Fibroblast of skin of left biceps (primary cell): ENCODE measurements around the gene NCAPD2.
"Not testable (repeated sequence)": the region's sequence is repeated elsewhere in the genome, so short reads cannot be mapped to it uniquely, and the experiment has no call there.

Experiments
- DNase-seq, 2 experiments: peaks; one replicate each; pipeline ENCODE4 v3.0.0-alpha.2; 2013; ENCODE audit warnings: low read depth in 2 of 2

Gene NCAPD2

GRCh38 chr12:6465467-6466183, 28.3 kb upstream of the NCAPD2 start:
- DNase-seq: peak in 1 of 2 experiments; percentile 30

- no peak for DNase-seq
These were observed 27.7 kb upstream of the NCAPD2 start for GRCh38 chr12:6466184-6466573.

DNA sequence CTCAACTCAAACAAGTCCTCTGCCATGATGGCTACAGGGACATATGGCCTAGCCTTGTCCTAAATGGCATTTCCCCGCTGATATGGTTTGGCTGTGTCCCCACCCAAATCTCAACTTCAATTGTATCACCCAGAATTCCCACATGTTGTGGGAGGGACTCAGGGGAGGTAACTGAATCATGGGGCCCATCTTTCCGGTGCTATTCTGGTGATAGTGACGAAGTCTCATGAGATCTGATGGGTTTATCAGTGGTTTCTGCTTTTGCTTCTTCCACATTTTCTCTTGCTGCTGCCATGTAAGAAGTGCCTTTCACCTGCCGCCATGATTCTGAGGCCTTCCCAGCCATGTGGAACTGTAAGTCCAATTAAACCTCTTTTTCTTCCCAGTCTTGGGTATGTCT, 27.2 kb upstream of the NCAPD2 start:
- DNase-seq: not testable (repeated sequence)

- DNase-seq: not testable (repeated sequence)
These were observed 26.2 kb upstream of the NCAPD2 start for GRCh38 chr12:6467571-6468282.

- DNase-seq: no peak
These were observed 25.7 kb upstream of the NCAPD2 start for GRCh38 chr12:6468283-6468575.

- DNase-seq: no peak
These were observed 24.8 kb upstream of the NCAPD2 start for GRCh38 chr12:6469092-6469491.

DNA sequence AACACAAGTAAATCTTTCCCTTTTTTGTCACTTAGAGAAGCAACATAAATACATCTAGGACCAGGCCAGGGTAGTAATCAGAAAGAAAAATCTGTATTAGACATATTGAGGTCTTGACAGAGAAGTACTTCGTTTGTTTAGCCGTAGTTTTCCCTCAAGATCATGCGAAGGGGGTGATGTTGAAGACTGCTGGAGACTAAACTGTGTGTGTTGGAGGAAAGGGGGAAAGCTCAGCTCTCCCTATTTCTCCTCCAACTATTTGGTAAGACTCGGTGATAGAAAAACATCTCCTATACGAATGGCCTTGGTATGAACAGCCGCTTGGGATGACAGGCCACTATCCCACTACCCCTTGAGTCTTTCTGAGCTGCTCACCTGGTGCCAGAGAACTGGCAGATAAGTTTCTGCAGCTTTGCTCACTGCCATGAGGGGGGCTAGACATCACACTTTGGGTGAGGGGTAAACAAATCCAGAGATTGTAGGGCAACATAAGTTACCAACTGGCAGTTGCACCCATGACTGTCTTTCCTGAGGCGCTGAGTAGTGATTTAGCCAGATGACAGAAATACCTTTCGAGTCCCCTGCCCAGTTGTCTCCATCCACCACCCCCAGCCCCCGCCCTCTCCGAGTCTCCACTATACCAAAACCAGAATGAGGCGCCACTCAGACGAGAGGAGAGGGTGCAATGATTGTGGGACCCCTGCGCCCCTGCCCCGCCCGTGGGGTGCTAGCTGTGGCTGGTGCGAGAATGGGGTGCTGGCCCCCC, 24.1 kb upstream of the NCAPD2 start:
- no peak for DNase-seq

GRCh38 chr12:6470375-6471163, 23.3 kb upstream of the NCAPD2 start, which contains the start of gene VAMP1:
TSS of gene VAMP1 (minus strand) at chr12:6470677. CDS start at chr12:6470531, 146 bp downstream.
- peak; percentile 92 to 94 for DNase-seq

- no peak for DNase-seq
These were observed 21.9 kb upstream of the NCAPD2 start for GRCh38 chr12:6471989-6472360.

GRCh38 chr12:6472491-6472890, 21.4 kb upstream of the NCAPD2 start:
- DNase-seq: no peak

GRCh38 chr12:6475233-6475975, 18.5 kb upstream of the NCAPD2 start:
- not testable (repeated sequence) for DNase-seq

DNA sequence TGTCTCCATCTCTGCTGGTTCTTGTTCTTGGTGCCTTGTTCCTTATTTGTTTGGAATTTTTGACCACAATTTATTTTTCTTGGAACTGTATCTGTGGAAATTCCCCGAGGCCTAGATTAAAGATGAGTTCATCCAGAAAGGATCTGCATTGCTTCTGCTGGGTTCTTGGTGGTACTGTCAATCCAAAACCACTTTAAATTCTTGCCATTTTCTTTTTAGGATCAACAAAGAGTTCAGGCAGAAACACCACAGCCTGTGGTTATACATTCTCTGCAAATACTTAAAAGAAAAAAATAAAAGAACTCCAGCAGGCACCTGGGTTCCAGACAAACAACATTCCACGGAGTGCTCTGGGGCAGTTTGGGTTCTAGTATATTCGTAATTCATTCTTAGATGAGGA, 17.4 kb upstream of the NCAPD2 start:
- DNase-seq: peak in 1 of 2 experiments; percentile 33

DNA sequence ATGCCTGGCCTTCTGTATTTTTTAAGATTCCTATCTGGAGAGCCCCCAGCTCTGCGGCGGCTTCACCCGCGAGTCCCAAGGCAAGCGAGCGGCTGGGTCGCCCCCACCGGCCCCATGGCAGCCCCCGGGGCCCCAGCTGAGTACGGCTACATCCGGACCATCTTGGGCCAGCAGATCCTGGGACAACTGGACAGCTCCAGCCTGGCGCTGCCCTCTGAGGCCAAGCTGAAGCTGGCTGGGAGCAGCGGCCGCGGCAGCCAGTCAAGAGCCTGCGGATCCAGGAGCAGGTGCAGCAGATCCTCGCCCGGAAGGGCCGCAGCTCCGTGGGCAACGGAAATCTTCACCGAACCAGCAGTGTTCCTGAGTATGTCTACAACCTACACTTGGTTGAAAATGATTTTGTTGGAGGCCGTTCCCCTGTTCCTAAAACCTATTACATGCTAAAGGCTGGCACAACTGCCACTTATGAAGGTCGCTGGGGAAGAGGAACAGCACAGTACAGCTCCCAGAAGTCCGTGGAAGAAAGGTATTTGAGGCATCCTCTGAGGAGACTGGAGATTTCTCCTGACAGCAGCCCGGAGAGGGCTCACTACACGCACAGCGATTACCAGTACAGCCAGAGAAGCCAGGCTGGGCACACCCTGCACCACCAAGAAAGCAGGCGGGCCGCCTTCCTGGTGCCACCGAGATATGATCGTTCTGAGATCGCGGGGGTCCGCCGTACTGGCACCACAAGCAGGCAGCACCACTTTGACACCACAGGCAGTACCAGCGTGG, 16.1 kb upstream of the NCAPD2 start:
- not testable (repeated sequence) for DNase-seq

- DNase-seq: peak; percentile 25 to 32
These were observed 15.5 kb upstream of the NCAPD2 start for GRCh38 chr12:6478416-6478815.

- DNase-seq: no peak
These were observed 5.7 kb upstream of the NCAPD2 start for GRCh38 chr12:6488240-6488639.

DNA sequence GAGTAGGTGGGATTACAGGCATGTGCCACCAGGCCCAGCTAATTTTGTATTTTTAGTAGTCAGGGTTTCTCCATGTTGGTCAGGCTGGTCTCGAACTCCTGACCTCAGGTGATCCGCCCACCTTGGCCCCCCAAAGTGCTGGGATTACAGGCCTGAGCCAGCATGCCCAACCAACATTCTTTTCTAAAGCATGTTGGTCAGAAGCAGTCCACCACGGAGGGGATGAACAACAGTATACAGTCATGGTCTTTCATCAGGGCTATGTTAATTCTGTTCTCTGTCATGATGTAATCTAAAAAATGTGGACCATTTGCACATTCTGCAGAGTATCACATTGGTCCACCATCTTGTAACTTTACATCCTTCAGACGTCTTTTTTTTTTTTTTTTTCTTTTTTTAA, 4.5 kb upstream of the NCAPD2 start:
- DNase-seq: no peak

DNA sequence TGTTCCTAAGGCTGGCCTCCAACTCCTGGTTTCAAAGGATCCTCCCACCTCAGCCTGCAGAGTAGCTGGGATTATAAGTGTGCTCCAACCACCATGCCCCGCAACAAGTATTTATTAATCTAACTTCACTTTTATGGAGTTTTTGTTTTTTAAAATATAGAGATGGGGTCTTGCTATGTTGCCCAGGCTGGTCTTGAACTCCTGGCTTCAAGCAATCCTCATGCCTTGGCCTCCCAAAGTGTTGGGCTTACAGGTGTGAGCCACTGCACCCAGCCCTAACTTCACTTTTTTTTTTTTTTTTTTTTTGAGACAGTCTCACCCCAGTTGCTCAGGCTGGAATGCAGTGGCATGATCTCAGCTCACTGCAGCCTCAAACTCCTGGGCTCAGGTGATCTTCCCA, 3.2 kb upstream of the NCAPD2 start:
- DNase-seq: not testable (repeated sequence)

DNA sequence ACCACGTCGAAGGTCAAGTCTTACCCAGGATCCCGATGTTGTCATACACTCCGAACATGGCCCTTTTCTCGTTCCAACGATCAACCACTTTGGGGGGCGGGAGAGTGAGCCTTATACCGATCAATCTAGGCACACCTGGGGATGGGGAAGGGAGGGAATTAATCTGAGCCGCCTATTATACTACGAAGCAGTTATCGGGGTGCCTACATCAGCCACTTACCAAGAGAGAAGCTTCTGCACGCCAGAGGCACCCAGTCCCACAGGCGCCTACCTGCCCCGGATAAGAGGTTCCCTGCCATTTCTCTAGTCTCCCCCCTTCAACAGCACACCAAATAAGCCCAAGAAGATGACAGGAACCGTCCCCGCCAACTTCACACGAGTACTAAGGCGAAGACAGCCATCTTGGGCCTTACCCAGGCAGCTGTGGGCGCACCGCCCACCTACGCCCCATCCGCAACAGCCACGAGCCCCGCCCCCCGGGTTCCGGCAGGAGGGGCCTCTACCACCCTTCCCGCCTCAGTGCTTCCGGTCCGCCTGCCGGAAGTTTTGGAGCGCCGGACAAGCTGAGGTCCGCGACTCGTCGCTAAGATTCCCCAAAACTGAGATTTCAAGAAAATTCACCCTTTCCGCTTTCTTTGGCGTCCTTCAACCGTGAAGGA, 935 bp upstream of the NCAPD2 start, which contains the start of gene MRPL51:
MRPL51 (minus strand) TSS at position 425 of the 659 bp plus-strand sequence; CDS start at position 299, 126 bp downstream.
- DNase-seq: peak; percentile 78 to 80

- DNase-seq: no peak
These were observed 399 bp downstream of the NCAPD2 start for GRCh38 chr12:6494258-6494743.

GRCh38 chr12:6494968-6495367, 1.1 kb downstream of the NCAPD2 start:
- DNase-seq: no peak
